22Rv1 (cell line): ENCODE measurements around the gene SASH1.
"Not testable (repeated sequence)": the region's sequence is repeated elsewhere in the genome, so short reads cannot be mapped to it uniquely, and the experiment has no call there.

ENCODE experiments used
- ZFX ChIP-seq: fragments of 450-650 bp; IDR thresholded peaks from 2 replicates; pipeline ENCODE4 v1.6.1; 2017; ENCODE audit warnings: antibody characterized with exemption, borderline replicate concordance
- TF ChIP-seq, protein P1 (sequence below): fragments of 450-650 bp; IDR thresholded peaks from 2 replicates; pipeline ENCODE4 v1.5.1; 2017; ENCODE audit warnings: mild to moderate bottlenecking

GRCh38 chr6:148392127-148392526 lies 49.5 kb downstream of the SASH1 start:
- TF ChIP-seq ZFX = not testable (repeated sequence)
- TF ChIP-seq, protein P1, sequence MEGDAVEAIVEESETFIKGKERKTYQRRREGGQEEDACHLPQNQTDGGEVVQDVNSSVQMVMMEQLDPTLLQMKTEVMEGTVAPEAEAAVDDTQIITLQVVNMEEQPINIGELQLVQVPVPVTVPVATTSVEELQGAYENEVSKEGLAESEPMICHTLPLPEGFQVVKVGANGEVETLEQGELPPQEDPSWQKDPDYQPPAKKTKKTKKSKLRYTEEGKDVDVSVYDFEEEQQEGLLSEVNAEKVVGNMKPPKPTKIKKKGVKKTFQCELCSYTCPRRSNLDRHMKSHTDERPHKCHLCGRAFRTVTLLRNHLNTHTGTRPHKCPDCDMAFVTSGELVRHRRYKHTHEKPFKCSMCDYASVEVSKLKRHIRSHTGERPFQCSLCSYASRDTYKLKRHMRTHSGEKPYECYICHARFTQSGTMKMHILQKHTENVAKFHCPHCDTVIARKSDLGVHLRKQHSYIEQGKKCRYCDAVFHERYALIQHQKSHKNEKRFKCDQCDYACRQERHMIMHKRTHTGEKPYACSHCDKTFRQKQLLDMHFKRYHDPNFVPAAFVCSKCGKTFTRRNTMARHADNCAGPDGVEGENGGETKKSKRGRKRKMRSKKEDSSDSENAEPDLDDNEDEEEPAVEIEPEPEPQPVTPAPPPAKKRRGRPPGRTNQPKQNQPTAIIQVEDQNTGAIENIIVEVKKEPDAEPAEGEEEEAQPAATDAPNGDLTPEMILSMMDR = not testable (repeated sequence)
